GM18502 (cell line): ENCODE results near the gene C2orf76.

Experiments
- ATAC-seq: cut with Tn5 transposase; IDR thresholded peaks from one replicate; pipeline ENCODE4 v1.9.1; 2021; ENCODE audit warnings: mild to moderate bottlenecking; ENCODE audit not compliant: unreplicated experiment, poor library complexity

Gene C2orf76

DNA sequence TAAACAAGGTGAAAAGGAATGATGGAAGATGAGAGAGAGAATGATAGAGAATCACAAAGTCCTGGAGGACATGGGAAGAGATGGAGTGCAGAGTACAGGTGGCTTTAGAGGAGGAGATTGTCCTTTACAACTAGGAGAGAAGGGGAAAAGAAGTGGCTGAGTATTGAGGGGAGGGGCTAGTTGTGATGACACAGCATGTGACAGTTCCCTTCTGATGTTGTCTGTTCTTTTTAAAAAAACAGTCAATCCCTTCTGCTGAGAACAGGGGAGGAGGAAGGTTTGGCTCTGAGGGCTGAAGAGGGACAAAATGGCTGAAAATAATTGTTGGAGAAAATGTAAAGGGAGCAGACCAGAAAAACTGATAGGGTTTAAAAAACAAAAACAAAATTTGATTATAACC is 99.0 kb downstream of the C2orf76 start:
- ATAC-seq = no peak

DNA sequence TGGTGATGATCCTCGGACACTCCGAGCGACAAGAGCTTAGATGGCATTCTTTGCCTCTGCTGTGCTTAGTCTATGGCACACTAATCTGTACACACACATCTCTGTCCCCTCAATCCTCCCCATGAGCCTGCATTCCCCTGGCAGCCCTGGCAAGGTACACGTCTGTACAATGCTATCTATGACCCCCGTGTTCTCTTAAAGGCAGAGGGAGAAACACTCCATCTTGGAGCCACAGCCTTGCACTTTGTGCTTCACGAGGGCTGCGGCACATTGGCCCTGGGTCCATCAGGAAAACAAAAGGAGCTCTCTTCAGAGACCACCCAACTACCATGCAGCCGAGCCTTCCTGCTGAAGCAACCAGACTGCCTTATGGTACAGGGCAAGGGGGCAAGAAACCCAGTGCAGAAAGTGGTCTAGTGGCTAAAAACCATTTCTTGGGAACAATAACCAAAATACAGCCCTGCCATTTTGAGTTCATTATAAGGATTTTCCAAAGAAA is 100.5 kb downstream of the C2orf76 start:
- ATAC-seq = no peak

- ATAC-seq = no peak
Observed at GRCh38 chr2:119265693-119266066, 101.0 kb downstream of the C2orf76 start.

DNA sequence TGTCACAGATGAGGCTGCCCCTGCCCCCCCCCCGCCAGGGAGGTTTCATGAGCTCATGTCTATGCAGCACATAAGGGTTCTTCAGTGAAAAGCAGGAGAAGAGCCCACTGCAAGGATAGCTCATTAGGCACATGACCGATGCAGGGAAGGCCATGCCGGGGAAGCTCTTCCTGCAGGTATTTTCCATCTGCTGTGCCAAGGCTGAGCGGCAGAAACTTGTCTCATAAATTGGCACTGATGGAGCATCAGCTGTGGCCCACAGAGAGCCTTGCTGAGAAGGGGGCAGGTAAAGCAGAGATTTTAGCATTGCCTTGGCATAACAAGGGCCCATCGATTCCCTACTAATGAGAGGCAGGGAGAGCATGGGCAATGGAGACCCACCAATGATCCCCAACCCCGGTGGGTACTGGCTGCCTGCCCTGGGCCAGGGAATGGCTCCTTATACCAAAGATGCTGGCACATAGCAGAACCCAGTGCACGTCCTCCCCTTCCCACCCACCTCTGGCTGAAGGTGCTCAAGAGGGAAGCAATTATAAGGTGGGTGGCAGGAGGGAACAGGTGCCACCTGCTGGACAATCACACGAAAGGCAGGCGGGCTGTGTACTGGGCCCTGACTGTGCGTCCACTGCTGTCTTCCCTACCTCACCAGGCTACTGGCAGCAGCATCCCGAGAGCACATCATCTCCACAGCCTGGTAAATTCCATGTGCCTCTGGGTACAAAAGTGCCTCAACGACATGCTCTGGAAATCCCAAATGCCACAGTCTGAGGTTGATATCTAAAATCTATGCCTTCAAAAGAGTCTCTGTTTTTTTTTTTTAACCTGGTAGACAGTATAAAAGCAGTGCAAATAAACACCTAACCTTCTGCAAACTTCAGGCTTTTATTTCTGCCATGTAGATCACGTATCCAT is 101.6 kb downstream of the C2orf76 start:
- ATAC-seq = peak; percentile 97

GRCh38 chr2:119263656-119264055 is 103.0 kb downstream of the C2orf76 start:
- ATAC-seq = no peak

- no peak for ATAC-seq
Observed at GRCh38 chr2:119263025-119263424, 103.6 kb downstream of the C2orf76 start.

GRCh38 chr2:119261493-119262225 is 105.0 kb downstream of the C2orf76 start:
- no peak for ATAC-seq

GRCh38 chr2:119260646-119261492 is 105.8 kb downstream of the C2orf76 start:
- ATAC-seq = no peak

- ATAC-seq = no peak
Observed at GRCh38 chr2:119259296-119259860, 107.3 kb downstream of the C2orf76 start.

DNA sequence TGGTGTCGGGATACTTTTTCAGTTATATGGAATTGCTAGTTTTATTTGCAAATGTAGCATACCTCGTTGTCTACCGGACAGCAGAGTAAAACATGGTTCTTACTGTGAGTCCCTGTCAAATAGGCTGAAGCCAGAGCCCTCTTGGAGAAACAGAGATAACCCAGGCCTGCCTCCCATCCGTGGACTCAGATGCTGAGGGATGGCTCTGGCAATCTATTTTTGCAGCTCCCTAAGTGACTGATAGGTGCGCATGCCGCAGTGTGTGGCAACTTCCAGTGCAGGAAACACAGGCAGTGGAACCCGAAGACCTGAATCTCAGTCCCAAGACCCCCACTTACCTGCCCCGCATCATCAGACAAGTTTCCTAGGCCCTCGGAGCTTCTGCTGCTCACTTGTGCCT is 109.4 kb downstream of the C2orf76 start:
- ATAC-seq = no peak

DNA sequence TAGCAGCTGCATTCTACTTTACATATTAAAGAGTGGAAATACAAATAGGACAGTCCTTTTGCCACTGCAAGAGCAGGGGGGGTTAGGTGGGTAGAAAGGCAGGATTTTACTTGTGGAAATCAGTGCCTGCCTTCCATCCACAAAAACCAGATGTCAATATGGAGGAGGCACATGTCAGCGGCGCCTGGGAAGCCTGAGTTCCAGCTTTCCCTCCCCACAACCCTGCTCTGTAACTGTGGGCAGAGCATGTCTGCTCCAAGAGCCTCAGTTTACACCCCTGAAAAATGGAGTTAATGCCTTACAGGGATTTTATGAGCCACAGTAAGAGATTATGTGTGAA is 110.1 kb downstream of the C2orf76 start:
- ATAC-seq = no peak

DNA sequence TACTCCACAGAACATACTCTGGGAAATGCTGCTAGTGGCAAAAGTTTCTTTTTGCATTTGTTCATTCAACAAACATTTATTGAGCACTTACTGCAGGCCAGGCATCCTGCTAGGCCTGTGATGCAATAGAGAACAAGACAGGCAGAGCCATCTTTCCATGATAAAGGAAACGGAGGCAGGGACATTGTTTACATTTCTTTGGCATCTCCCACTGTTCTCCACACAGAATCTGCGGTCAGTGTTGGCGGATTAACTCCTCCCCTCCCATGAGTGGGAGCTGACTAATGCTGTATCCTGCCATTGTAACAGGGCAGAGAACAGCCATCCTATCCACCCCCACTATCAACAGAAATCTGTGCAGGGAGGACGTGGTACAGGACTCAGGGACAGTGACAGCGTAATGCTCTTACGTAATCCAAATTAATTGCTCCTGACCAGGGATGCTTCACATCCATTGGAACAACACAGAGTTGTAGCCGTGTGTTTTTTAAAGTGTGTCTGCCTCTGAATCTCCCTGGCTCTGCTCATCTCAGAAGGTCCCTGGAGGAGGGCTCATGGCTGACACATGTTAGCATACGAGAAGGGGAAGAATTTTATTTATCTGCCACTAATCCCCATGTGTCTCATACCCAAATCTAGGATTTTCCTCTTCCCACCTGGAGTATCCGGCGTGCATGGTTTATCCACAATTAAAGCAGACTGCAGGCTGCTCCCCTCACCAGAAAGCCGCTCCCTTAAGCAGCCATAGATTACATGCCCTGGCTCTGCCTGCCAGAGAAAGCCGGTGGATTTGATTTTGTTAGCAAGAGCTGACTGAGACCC is 110.7 kb downstream of the C2orf76 start:
- ATAC-seq = no peak

GRCh38 chr2:119254601-119255080 is 112.0 kb downstream of the C2orf76 start:
- no peak for ATAC-seq

DNA sequence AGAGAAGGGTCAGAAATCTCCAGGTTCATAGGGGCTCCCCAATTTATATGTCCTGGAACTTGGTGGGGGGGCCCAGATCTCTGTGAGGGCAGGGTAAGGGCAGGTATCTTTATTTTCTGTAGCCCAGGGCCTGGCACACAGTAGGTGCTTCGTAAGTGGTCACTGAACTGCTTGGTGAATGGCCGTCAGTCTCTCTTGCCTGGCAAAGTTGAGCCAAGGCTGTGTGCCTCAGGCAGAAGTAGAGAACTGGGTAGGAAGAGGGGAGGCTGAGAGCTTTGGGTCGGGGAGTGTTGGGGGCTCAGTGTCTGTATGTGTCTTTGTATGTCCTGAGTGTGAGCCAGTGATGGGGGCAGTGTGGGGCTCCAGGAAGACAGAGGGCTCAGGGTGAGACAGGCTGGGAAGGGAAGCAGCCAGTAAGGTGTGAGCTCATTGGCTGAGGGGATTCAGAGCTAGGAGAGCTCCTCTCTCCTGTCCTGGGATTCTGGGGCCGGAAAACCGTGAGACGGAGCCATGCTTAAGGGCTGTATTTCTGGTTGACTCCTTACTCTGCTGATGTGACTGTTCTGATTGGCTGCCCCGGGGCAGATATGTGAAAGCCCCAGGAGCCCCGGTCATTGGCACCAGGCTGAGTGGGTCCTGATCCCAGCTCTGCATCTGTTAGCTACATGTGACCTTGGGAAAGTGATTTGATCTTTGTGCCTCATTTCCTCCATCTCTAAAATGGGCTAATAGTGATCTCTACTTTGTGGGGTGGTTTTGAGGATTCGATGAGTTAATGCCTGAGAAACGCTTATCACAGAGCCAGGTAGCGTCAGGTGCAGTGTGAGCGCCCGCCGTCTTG is 112.7 kb downstream of the C2orf76 start:
- ATAC-seq = no peak

DNA sequence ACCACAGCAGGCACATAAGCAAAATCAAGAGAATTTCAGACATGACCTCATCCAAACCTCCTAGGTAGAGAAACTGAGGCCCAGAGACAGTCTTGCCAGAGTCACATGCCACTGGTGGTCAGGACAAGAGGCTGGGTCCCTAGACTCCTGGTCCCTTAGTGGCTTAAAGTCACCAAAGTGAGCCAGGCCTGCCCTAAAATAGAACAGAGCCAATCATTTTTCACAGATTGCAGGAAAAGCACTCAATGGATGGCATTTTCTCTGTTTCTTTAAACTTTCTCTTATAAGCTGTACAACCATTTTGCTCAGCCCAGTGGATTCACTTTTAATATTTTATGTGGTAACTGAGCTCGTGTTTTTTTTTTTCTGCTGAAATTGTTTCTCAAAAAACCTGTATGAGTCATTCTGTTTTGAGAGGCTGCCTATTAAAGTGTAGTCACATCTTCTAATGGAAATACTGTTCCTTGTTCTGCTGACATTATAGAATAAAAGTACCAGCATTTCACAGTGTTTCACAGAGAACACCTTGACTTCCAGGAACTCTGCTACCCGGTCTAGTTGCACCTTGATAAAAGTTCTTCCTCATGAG is 113.4 kb downstream of the C2orf76 start:
- no peak for ATAC-seq
